Measurements from ENCODE around the gene DDA1. TPM values are rescaled to one million over a fixed set of nuclear protein-coding genes. Genes with fewer than 3 reads are reported as not detected.

Gene DDA1
- total and polyA plus RNA-seq, 2 of the 13 experiments (the other 11 are each of a cell fraction or from before 2014, with no cell fraction given), result 24.5 to 26.0 TPM

- TF ChIP-seq NFAT5 (CRISPR knock-in tag; IDR thresholded peaks at IDR 0.05) (0 out of 2 replicates have a peak, but pooled peaks have one; percentile 46), PATZ1 (CRISPR knock-in tag; IDR thresholded peaks at IDR 0.05) (peak; percentile 66), POLR2A (IDR thresholded peaks at IDR 0.05; ENCODE audit: insufficient read depth in 1 of 2, low read depth in 2 of 2, low read length in 2 of 2) (peak; percentile 54 to 89), ZNF674 (CRISPR knock-in tag; IDR thresholded peaks at IDR 0.05; ENCODE audit: low read depth) (no peak; the same call in 1 of the 2 replicates), KLF16 (CRISPR knock-in tag; IDR thresholded peaks at IDR 0.05) (peak in 1 of 2 experiments; percentile 66; a peak in 2 of 4 replicates), ELF3 (CRISPR knock-in tag; IDR thresholded peaks at IDR 0.05) (peak; percentile 31; the same call in 1 of the 2 replicates), ZNF660 (CRISPR knock-in tag; IDR thresholded peaks at IDR 0.05; ENCODE audit: borderline replicate concordance, low read depth) (no peak), THAP8 (CRISPR knock-in tag; IDR thresholded peaks at IDR 0.05; ENCODE audit: borderline replicate concordance) (0 out of 2 replicates have a peak, but pooled peaks have one; percentile 42), SMC3 (IDR thresholded peaks at IDR 0.05; ENCODE audit: low read length) (no peak), FOXP1 (IDR thresholded peaks at IDR 0.05) (peak; percentile 14; the same call in 1 of the 2 replicates), FOXP1 (CRISPR knock-in tag; IDR thresholded peaks at IDR 0.05) (no peak), E2F2 (CRISPR knock-in tag; IDR thresholded peaks at IDR 0.05; ENCODE audit: borderline replicate concordance) (peak; percentile 74; the same call in 1 of the 2 replicates), RFX5 (IDR thresholded peaks at IDR 0.05; ENCODE audit: low read depth, low read length) (peak; percentile 51), ZNF331 (CRISPR knock-in tag; IDR thresholded peaks at IDR 0.05) (peak; percentile 35; the same call in 1 of the 2 replicates), NBN (conservative IDR thresholded peaks at IDR 0.05) (no peak), RNF2 (conservative IDR thresholded peaks at IDR 0.05; ENCODE audit: low read depth) (peak; percentile 77), ZMYM2 (CRISPR knock-in tag; IDR thresholded peaks at IDR 0.05) (no peak), MAFG (CRISPR knock-in tag; IDR thresholded peaks at IDR 0.05) (no peak), AKAP8 (CRISPR knock-in tag; IDR thresholded peaks at IDR 0.05) (0 out of 2 replicates have a peak, but pooled peaks have one; percentile 37), BCL6 (CRISPR knock-in tag; IDR thresholded peaks at IDR 0.05) (no peak), HNF4A (CRISPR knock-in tag; IDR thresholded peaks at IDR 0.05) (no peak; the same call in 1 of the 2 replicates), EZH2 (conservative IDR thresholded peaks at IDR 0.05; ENCODE audit: low read depth, low read length) (no peak), ZMYM3 (CRISPR knock-in tag; IDR thresholded peaks at IDR 0.05) (peak; percentile 87)
Measured at GRCh38 chr19:17336872-17337674, 27.7 kb downstream of the DDA1 start, which contains the start of gene GTPBP3 (continued).
